Endothelial cell of umbilical vein (primary cell): Measurements from ENCODE around the gene RCAN3. TPM values are rescaled to one million over a fixed set of nuclear protein-coding genes. Genes with fewer than 3 reads are reported as not detected.

ENCODE experiments used
- BruUV-seq: library from RNA; stranded (reverse); fragments of 400-500 nt; replicated peaks from 2 replicates; lab custom pipeline; 2021; lab: Mats Ljungman, UMichigan
- CTCF ChIA-PET: fragments of 300-600, 350-600 bp; sonication (Branson Sonifier 250); formaldehyde crosslinking; loops from one replicate; lab custom pipeline; 2021; ENCODE audit warnings: antibody characterized with exemption, inconsistent platforms; lab: Charles Lee
- POLR2A ChIA-PET: fragments of 300-600, 350-600 bp; sonication (Branson Sonifier 250); formaldehyde crosslinking; loops from one replicate; lab custom pipeline; 2021; ENCODE audit warnings: antibody characterized with exemption, inconsistent platforms; lab: Charles Lee
- DNase-seq: peaks from one replicate; pipeline ENCODE4 v3.0.0-alpha.2; 2011; ENCODE audit warnings: low read depth, low spot score
- FAIRE-seq: peaks from 2 replicates; lab custom pipeline; 2011; peaks lifted over from hg19 to GRCh38; lab: Jason Lieb, UNC
- H2AFZ ChIP-seq: 2 replicates; pipeline ENCODE4 v1.6.0; 2012; ENCODE audit warnings: low read depth, low read length, control low read depth, inconsistent platforms
- H3K27ac ChIP-seq: 2 replicates; pipeline ENCODE4 v1.5.1; 2011; ENCODE audit warnings: low read depth, mild to moderate bottlenecking, control low read depth, low read length, moderate library complexity; ENCODE audit not compliant: insufficient read depth
- H3K27me3 ChIP-seq, 2 experiments: 2 replicates each; pipeline versions ENCODE4 v1.6.0 to v1.6.1; 2011; ENCODE audit warnings: low read length in 2 of 2, mixed read lengths in 1 of 2; ENCODE audit not compliant: control insufficient read depth in 2 of 2, insufficient read depth in 2 of 2
- H3K36me3 ChIP-seq, 2 experiments: 2 replicates in 1 of 2; 3 replicates in 1 of 2; pipeline ENCODE4 v1.5.1; 2011; ENCODE audit warnings: low read length in 2 of 2, mild to moderate bottlenecking in 1 of 2, moderate library complexity in 1 of 2; ENCODE audit not compliant: control insufficient read depth in 2 of 2, insufficient read depth in 2 of 2; ENCODE audit errors: extremely low read depth in 1 of 2
- H3K4me1 ChIP-seq: 3 replicates; pipeline ENCODE4 v1.5.1; 2011; ENCODE audit warnings: mild to moderate bottlenecking, low read length; ENCODE audit not compliant: control insufficient read depth, insufficient read depth; ENCODE audit errors: extremely low read depth
- H3K4me2 ChIP-seq: 2 replicates; pipeline ENCODE4 v1.6.1; 2011; ENCODE audit warnings: low read length, control low read depth, mixed read lengths; ENCODE audit not compliant: insufficient read depth
- H3K4me3 ChIP-seq, 3 experiments: fragments of 200-600 bp in 1 of 3; sonication (generic), shearing (Covaris generic) in 1 of 3; replicated peaks in 1 of 3; 2 replicates each; pipeline ENCODE4 v1.5.1; 2011 to 2016; ENCODE audit warnings: control low read depth in 3 of 3, low read length in 3 of 3, mild to moderate bottlenecking in 2 of 3, inconsistent platforms in 1 of 3, low read depth in 1 of 3, moderate library complexity in 1 of 3; ENCODE audit not compliant: insufficient read depth in 1 of 3
- H3K79me2 ChIP-seq: 2 replicates; pipeline ENCODE4 v1.6.0; 2012; ENCODE audit warnings: low read length, inconsistent platforms; ENCODE audit not compliant: control insufficient read depth, insufficient read depth
- H3K9ac ChIP-seq: replicated peaks from 2 replicates; pipeline ENCODE3; 2011; ENCODE audit warnings: low read length, control low read depth; ENCODE audit not compliant: insufficient read depth; ENCODE audit errors: extremely low read depth
- H3K9me1 ChIP-seq: replicated peaks from 3 replicates; pipeline ENCODE4 v1.6.0; 2011; ENCODE audit warnings: mild to moderate bottlenecking, low read length; ENCODE audit not compliant: control insufficient read depth, insufficient read depth; ENCODE audit errors: extremely low read depth
- H3K9me3 ChIP-seq: replicated peaks from 2 replicates; pipeline ENCODE4 v1.5.1; 2012; ENCODE audit warnings: low read length, inconsistent platforms; ENCODE audit not compliant: control insufficient read depth, insufficient read depth
- H4K20me1 ChIP-seq: replicated peaks from 2 replicates; pipeline ENCODE3; 2011; ENCODE audit warnings: mild to moderate bottlenecking, low read length; ENCODE audit not compliant: control insufficient read depth, insufficient read depth; ENCODE audit errors: extremely low read depth
- CTCF ChIP-seq, 2 donors: IDR thresholded peaks; 1 replicate in 1 of 2; 2 replicates in 1 of 2; pipeline ENCODE4 v1.5.1; 2011; ENCODE audit warnings: low read length in 2 of 2, mild to moderate bottlenecking in 2 of 2, moderate library complexity in 2 of 2, control low read depth in 1 of 2, inconsistent platforms in 1 of 2, low read depth in 1 of 2; ENCODE audit not compliant: insufficient read depth in 1 of 2; ENCODE audit errors: extremely low read depth in 1 of 2
- EZH2 ChIP-seq: IDR thresholded peaks from 2 replicates; pipeline ENCODE4 v1.6.1; 2012; ENCODE audit warnings: borderline replicate concordance, low read depth, mild to moderate bottlenecking, moderate library complexity, low read length, inconsistent platforms; ENCODE audit not compliant: severe bottlenecking
- FOS ChIP-seq: IDR thresholded peaks from 2 replicates; pipeline ENCODE4 v1.6.1; 2011; ENCODE audit warnings: mild to moderate bottlenecking, low read length, moderate library complexity, borderline replicate concordance; ENCODE audit not compliant: insufficient read depth
- GATA2 ChIP-seq: IDR thresholded peaks from 2 replicates; pipeline ENCODE4 v1.7.0; 2011; ENCODE audit warnings: low read depth, mild to moderate bottlenecking, moderate library complexity, mixed read lengths, low read length; ENCODE audit not compliant: insufficient read length, insufficient read depth
- JUN ChIP-seq: IDR thresholded peaks from 2 replicates; pipeline ENCODE4 v1.6.1; 2011; ENCODE audit warnings: borderline replicate concordance, low read depth; ENCODE audit not compliant: insufficient read length, insufficient read depth
- MAX ChIP-seq: IDR thresholded peaks from 2 replicates; pipeline ENCODE4 v1.6.1; 2011; ENCODE audit not compliant: insufficient read depth, insufficient read length
- MYC ChIP-seq: IDR thresholded peaks from one replicate; pipeline ENCODE4 v1.6.1; 2011; ENCODE audit warnings: mild to moderate bottlenecking, low read depth, low read length
- POLR2A ChIP-seq: IDR thresholded peaks from 2 replicates; pipeline ENCODE4 v1.6.1; 2012; ENCODE audit warnings: low read depth, mild to moderate bottlenecking, control low read depth, low read length
- POLR2AphosphoS5 ChIP-seq: IDR thresholded peaks from 2 replicates; pipeline ENCODE4 v1.6.1; 2012; ENCODE audit warnings: low read depth, mild to moderate bottlenecking, control low read depth, low read length, moderate library complexity; ENCODE audit not compliant: insufficient read depth
- dilution Hi-C: fragments of 300-500 bp; cut with MboI; formaldehyde crosslinking; loops from one replicate; pipeline ENCODE4 v1.15.0; 2019; ENCODE audit warnings: low sequenced_read_pairs; ENCODE audit not compliant: extremely low pct_ligation_motif_present
- intact Hi-C: fragments of 100-400 bp; cut with micrococcal nuclease; formaldehyde crosslinking; loops from one replicate; pipeline ENCODE4 v1.10.0; 2022
- polyA plus RNA-seq, 4 experiments: library from polyadenylated mRNA; depleted of rRNA in 3 of 4; stranded (reverse) in 3 of 4; unstranded in 1 of 4; fragments of >200 nt; gene quantifications; 2 replicates each; pipeline versions ENCODE4 v1.2.1 to v1.2.3, GENCODE V29; 2011 to 2012; ENCODE audit warnings: missing spikeins in 1 of 4
- total RNA-seq: library from RNA; stranded (reverse); gene quantifications from 2 replicates; pipeline ENCODE4 v1.2.3, GENCODE V29; 2021

Gene RCAN3
- total and polyA plus RNA-seq, 2 donors (not counting 3 experiments of a cell fraction or from before 2014, with no cell fraction given), result 0.99 to 5.1 TPM

GRCh38 chr1:24455272-24455671, 47.4 kb upstream of the RCAN3 start:
- no peaks in the 10 kb centered on the region for H3K4me1 ChIP-seq
- H3K27me3 ChIP-seq, result no peaks in the 10 kb centered on the region
- no peak overlapping the region for H3K27ac ChIP-seq
- dilution Hi-C loops, result no loop called here
- H2AFZ ChIP-seq, result no peak overlapping the region
- no peaks in the 10 kb centered on the region for H3K9me3 ChIP-seq
- ChIA-PET CTCF (no interaction called here), POLR2A (no interaction called here)
- no peaks in the 10 kb centered on the region for H3K79me2 ChIP-seq
- no TSS peak for BruUV-seq
- H3K9ac ChIP-seq, result no peak overlapping the region
- FAIRE-seq, result no peak
- TF ChIP-seq POLR2AphosphoS5, result no peak
- TF ChIP-seq GATA2, result no peak
- TF ChIP-seq CTCF (IDR thresholded peaks at IDR 0.05; ENCODE audit: extremely low read depth in 1 of 2, insufficient read depth in 1 of 2, low read depth in 1 of 2, low read length in 2 of 2), result no peak
- no peak for TF ChIP-seq EZH2
- peaks cover 0 to 5% of the 10 kb centered on the region in 2 experiments for H3K36me3 ChIP-seq
- H3K9me1 ChIP-seq, result no peaks in the 10 kb centered on the region
- H3K4me3 ChIP-seq, result no peak overlapping the region
- no peak overlapping the region for H3K4me2 ChIP-seq
- DNase-seq, result no peak
- H4K20me1 ChIP-seq, result no peaks in the 10 kb centered on the region
- intact Hi-C loops, result no loop called here

GRCh38 chr1:24457866-24458265, 44.8 kb upstream of the RCAN3 start:
- Histone ChIP-seq H3K79me2 (no peaks in the 10 kb centered on the region), H3K9ac (no peak overlapping the region), H4K20me1 (no peaks in the 10 kb centered on the region), H3K9me1 (no peaks in the 10 kb centered on the region), H3K27ac (no peak overlapping the region), H2AFZ (no peak overlapping the region), H3K4me2 (no peak overlapping the region), H3K27me3 (no peaks in the 10 kb centered on the region), H3K9me3 (no peaks in the 10 kb centered on the region), H3K4me3 (no peak overlapping the region), H3K4me1 (no peaks in the 10 kb centered on the region), H3K36me3 (no peaks in the 10 kb centered on the region)
- ChIA-PET CTCF (interaction anchor here (1.3 to 1.5 kb wide), 2 partner anchors 25 to 45 kb away, joined by 3 to 4 read pairs; partner anchors contain the start of gene RCAN3), POLR2A (no interaction called here)
- no peak for TF ChIP-seq MYC
- no peak for TF ChIP-seq POLR2AphosphoS5
- TF ChIP-seq GATA2, result no peak
- TF ChIP-seq JUN, result no peak
- no peak for TF ChIP-seq FOS
- no peak for TF ChIP-seq POLR2A
- no peak for TF ChIP-seq CTCF (IDR thresholded peaks at IDR 0.05; ENCODE audit: extremely low read depth in 1 of 2, insufficient read depth in 1 of 2, low read depth in 1 of 2, low read length in 2 of 2)
- no peak for TF ChIP-seq EZH2
- no peak for TF ChIP-seq MAX
- intact Hi-C loops, result no loop called here
- no TSS peak for BruUV-seq
- dilution Hi-C loops, result no loop called here
- no peak for FAIRE-seq
- no peak for DNase-seq
